Measurements from ENCODE around the gene SALL2.
"Not testable (repeated sequence)": the region's sequence is repeated elsewhere in the genome, so short reads cannot be mapped to it uniquely, and the experiment has no call there.

SALL2 gene

GRCh38 chr14:21556378-21557083, 30.4 kb upstream of the SALL2 start:
- Histone ChIP-seq H3K9ac (ENCODE audit: low read length) (no peak overlapping the region), H3K4me2 (ENCODE audit: low read length) (no peak overlapping the region), H3K36me3 (ENCODE audit: control insufficient read depth, insufficient read depth, low read length) (no peaks in the 10 kb centered on the region), H3K79me1 (ENCODE audit: low read length) (no peaks in the 10 kb centered on the region), H2BK15ac (replicated peaks; ENCODE audit: low read depth) (peak overlapping the region; percentile 47), H3K27ac (ENCODE audit: low read depth, low read length) (peak overlapping the region; percentile 85), H4K5ac (ENCODE audit: low read length) (no peak overlapping the region), H2BK120ac (ENCODE audit: low read depth, low read length) (no peak overlapping the region), H3K18ac (ENCODE audit: low read length) (no peak overlapping the region), H3K27me3 (ENCODE audit: insufficient read depth, low read length, poor library complexity) (no peaks in the 10 kb centered on the region), H3K79me2 (ENCODE audit: control insufficient read depth, insufficient read depth, low read length) (no peaks in the 10 kb centered on the region), H2AK5ac (ENCODE audit: low read length) (no peak overlapping the region), H3K23ac (ENCODE audit: low read length) (no peak overlapping the region), H4K8ac (ENCODE audit: low read depth, low read length) (no peak overlapping the region), H3K4me3 (ENCODE audit: low read length) (no peak overlapping the region), H3K4me1 (ENCODE audit: control insufficient read depth, low read depth, low read length) (no peaks in the 10 kb centered on the region), H3K56ac (ENCODE audit: low read length) (peak overlapping the region; percentile 71), H2BK5ac (ENCODE audit: low read length) (no peak overlapping the region), H3K4ac (ENCODE audit: low read depth, low read length) (peak overlapping the region; percentile 59)
- no peak for DNase-seq
- WGBS (ENCODE audit: extremely low coverage, insufficient coverage, low lambda C conversion rate) = no CpG with 5 or more reads among the region's 5 CpGs

- Histone ChIP-seq H4K8ac (ENCODE audit: low read depth, low read length) (no peak overlapping the region), H3K4me3 (ENCODE audit: low read length) (no peak overlapping the region), H3K27me3 (ENCODE audit: insufficient read depth, low read length, poor library complexity) (no peaks in the 10 kb centered on the region), H3K4me1 (ENCODE audit: control insufficient read depth, low read depth, low read length) (no peaks in the 10 kb centered on the region), H4K5ac (ENCODE audit: low read length) (no peak overlapping the region), H2BK120ac (ENCODE audit: low read depth, low read length) (no peak overlapping the region), H3K18ac (ENCODE audit: low read length) (peak overlapping the region; percentile 28), H2AK5ac (ENCODE audit: low read length) (no peak overlapping the region), H3K79me1 (ENCODE audit: low read length) (no peaks in the 10 kb centered on the region), H3K79me2 (ENCODE audit: control insufficient read depth, insufficient read depth, low read length) (no peaks in the 10 kb centered on the region), H3K4ac (ENCODE audit: low read depth, low read length) (no peak overlapping the region), H2BK15ac (replicated peaks; ENCODE audit: low read depth) (no peak overlapping the region), H3K9ac (ENCODE audit: low read length) (no peak overlapping the region), H3K36me3 (ENCODE audit: control insufficient read depth, insufficient read depth, low read length) (no peaks in the 10 kb centered on the region), H3K56ac (ENCODE audit: low read length) (no peak overlapping the region), H3K23ac (ENCODE audit: low read length) (no peak overlapping the region), H3K27ac (ENCODE audit: low read depth, low read length) (no peak overlapping the region), H3K4me2 (ENCODE audit: low read length) (no peak overlapping the region), H2BK5ac (ENCODE audit: low read length) (no peak overlapping the region)
- DNase-seq = peak; percentile 55
- no CpG with 5 or more reads among the region's 3 CpGs for WGBS (ENCODE audit: extremely low coverage, insufficient coverage, low lambda C conversion rate)
Observed at GRCh38 chr14:21553266-21553665, 27.1 kb upstream of the SALL2 start.

GRCh38 chr14:21544588-21544987, 18.4 kb upstream of the SALL2 start:
- not testable (repeated sequence) for H2BK15ac ChIP-seq (replicated peaks; ENCODE audit: low read depth); H3K4me1 ChIP-seq (ENCODE audit: control insufficient read depth, low read depth, low read length); H3K79me2 ChIP-seq (ENCODE audit: control insufficient read depth, insufficient read depth, low read length); H2BK5ac ChIP-seq (ENCODE audit: low read length); H2BK120ac ChIP-seq (ENCODE audit: low read depth, low read length); H3K27me3 ChIP-seq (ENCODE audit: insufficient read depth, low read length, poor library complexity); H3K36me3 ChIP-seq (ENCODE audit: control insufficient read depth, insufficient read depth, low read length); H3K18ac ChIP-seq (ENCODE audit: low read length); DNase-seq; H3K79me1 ChIP-seq (ENCODE audit: low read length); H3K27ac ChIP-seq (ENCODE audit: low read depth, low read length); H4K5ac ChIP-seq (ENCODE audit: low read length); H3K23ac ChIP-seq (ENCODE audit: low read length); H2AK5ac ChIP-seq (ENCODE audit: low read length); H3K9ac ChIP-seq (ENCODE audit: low read length); H3K4me3 ChIP-seq (ENCODE audit: low read length); H3K56ac ChIP-seq (ENCODE audit: low read length); H3K4me2 ChIP-seq (ENCODE audit: low read length)
- WGBS (ENCODE audit: extremely low coverage, insufficient coverage, low lambda C conversion rate) = no CpG with 5 or more reads among the region's 7 CpGs
- Histone ChIP-seq H3K4ac (ENCODE audit: low read depth, low read length) (peak overlapping the region; percentile 95), H4K8ac (ENCODE audit: low read depth, low read length) (peak overlapping the region; percentile 56)

- Histone ChIP-seq H4K8ac (ENCODE audit: low read depth, low read length) (no peak overlapping the region), H3K18ac (ENCODE audit: low read length) (no peak overlapping the region), H4K5ac (ENCODE audit: low read length) (no peak overlapping the region), H3K4ac (ENCODE audit: low read depth, low read length) (peak overlapping the region; percentile 95), H3K23ac (ENCODE audit: low read length) (no peak overlapping the region), H3K4me3 (ENCODE audit: low read length) (no peak overlapping the region), H3K9ac (ENCODE audit: low read length) (no peak overlapping the region), H3K27me3 (ENCODE audit: insufficient read depth, low read length, poor library complexity) (no peaks in the 10 kb centered on the region), H2BK5ac (ENCODE audit: low read length) (no peak overlapping the region), H3K79me2 (ENCODE audit: control insufficient read depth, insufficient read depth, low read length) (no peaks in the 10 kb centered on the region), H2BK120ac (ENCODE audit: low read depth, low read length) (peak overlapping the region; percentile 36), H2BK15ac (replicated peaks; ENCODE audit: low read depth) (no peak overlapping the region), H3K4me1 (ENCODE audit: control insufficient read depth, low read depth, low read length) (peaks cover 3% of the 10 kb centered on the region), H3K56ac (ENCODE audit: low read length) (peak overlapping the region; percentile 34), H2AK5ac (ENCODE audit: low read length) (no peak overlapping the region), H3K79me1 (ENCODE audit: low read length) (no peaks in the 10 kb centered on the region), H3K4me2 (ENCODE audit: low read length) (no peak overlapping the region), H3K36me3 (ENCODE audit: control insufficient read depth, insufficient read depth, low read length) (no peaks in the 10 kb centered on the region), H3K27ac (ENCODE audit: low read depth, low read length) (no peak overlapping the region)
- no peak for DNase-seq
- no CpG with 5 or more reads among the region's 5 CpGs for WGBS (ENCODE audit: extremely low coverage, insufficient coverage, low lambda C conversion rate)
Observed at GRCh38 chr14:21543963-21544362, 17.8 kb upstream of the SALL2 start.

- no peak overlapping the region for H3K4me3 ChIP-seq (ENCODE audit: low read length)
- H3K79me2 ChIP-seq (ENCODE audit: control insufficient read depth, insufficient read depth, low read length) = no peaks in the 10 kb centered on the region
- no peak overlapping the region for H3K4ac ChIP-seq (ENCODE audit: low read depth, low read length)
- no peak overlapping the region for H3K4me2 ChIP-seq (ENCODE audit: low read length)
- H4K5ac ChIP-seq (ENCODE audit: low read length) = no peak overlapping the region
- no peak overlapping the region for H3K23ac ChIP-seq (ENCODE audit: low read length)
- H2AK5ac ChIP-seq (ENCODE audit: low read length) = no peak overlapping the region
- no peak overlapping the region for H4K8ac ChIP-seq (ENCODE audit: low read depth, low read length)
- H2BK120ac ChIP-seq (ENCODE audit: low read depth, low read length) = peak overlapping the region; percentile 51
- H3K36me3 ChIP-seq (ENCODE audit: control insufficient read depth, insufficient read depth, low read length) = no peaks in the 10 kb centered on the region
- no peaks in the 10 kb centered on the region for H3K79me1 ChIP-seq (ENCODE audit: low read length)
- no peaks in the 10 kb centered on the region for H3K27me3 ChIP-seq (ENCODE audit: insufficient read depth, low read length, poor library complexity)
- DNase-seq = peak; percentile 83
- H2BK5ac ChIP-seq (ENCODE audit: low read length) = no peak overlapping the region
- H3K18ac ChIP-seq (ENCODE audit: low read length) = no peak overlapping the region
- peaks cover 6% of the 10 kb centered on the region for H3K4me1 ChIP-seq (ENCODE audit: control insufficient read depth, low read depth, low read length)
- H2BK15ac ChIP-seq (replicated peaks; ENCODE audit: low read depth) = no peak overlapping the region
- H3K56ac ChIP-seq (ENCODE audit: low read length) = peak overlapping the region; percentile 17
- H3K27ac ChIP-seq (ENCODE audit: low read depth, low read length) = no peak overlapping the region
- WGBS (ENCODE audit: extremely low coverage, insufficient coverage, low lambda C conversion rate) = no CpG with 5 or more reads among the region's 7 CpGs
- no peak overlapping the region for H3K9ac ChIP-seq (ENCODE audit: low read length)
Observed at GRCh38 chr14:21543521-21543960, 17.4 kb upstream of the SALL2 start.
